Neuronal stem cell (in vitro differentiated cells): ENCODE results near the gene PDZRN4.

Source experiments
- DNase-seq: peaks from one replicate; pipeline ENCODE4 v3.0.0-alpha.2; 2013; ENCODE audit warnings: low spot score
- H2AFZ ChIP-seq: one replicate; pipeline ENCODE4 v1.6.1; 2013; ENCODE audit warnings: mild to moderate bottlenecking, low read length, inconsistent platforms
- H2AK5ac ChIP-seq: 2 replicates; pipeline ENCODE4 v1.6.1; 2013; ENCODE audit warnings: low read depth, mild to moderate bottlenecking, inconsistent platforms, low read length, moderate library complexity, mixed read lengths
- H2BK120ac ChIP-seq: 2 replicates; pipeline ENCODE4 v1.6.1; 2013; ENCODE audit warnings: low read depth, mild to moderate bottlenecking, inconsistent platforms, low read length, moderate library complexity, mixed read lengths
- H2BK12ac ChIP-seq: one replicate; pipeline ENCODE4 v1.6.1; 2013; ENCODE audit warnings: low read length, inconsistent platforms
- H2BK15ac ChIP-seq: 2 replicates; pipeline ENCODE4 v1.6.1; 2013; ENCODE audit warnings: mild to moderate bottlenecking, low read length, inconsistent platforms, mixed read lengths
- H2BK5ac ChIP-seq: one replicate; pipeline ENCODE4 v1.6.1; 2013; ENCODE audit warnings: inconsistent platforms, mild to moderate bottlenecking, low read length, moderate library complexity
- H3K14ac ChIP-seq: one replicate; pipeline ENCODE4 v1.6.1; 2013; ENCODE audit warnings: low read length, inconsistent platforms
- H3K18ac ChIP-seq: 2 replicates; pipeline ENCODE4 v1.6.1; 2013; ENCODE audit warnings: low read length, inconsistent platforms
- H3K23ac ChIP-seq: 2 replicates; pipeline ENCODE4 v1.6.1; 2013; ENCODE audit warnings: low read depth, mild to moderate bottlenecking, mixed read lengths, low read length, inconsistent platforms; ENCODE audit not compliant: poor library complexity
- H3K27ac ChIP-seq: replicated peaks from 3 replicates; pipeline ENCODE4 v1.5.1; 2013; ENCODE audit warnings: low read length, inconsistent platforms
- H3K27me3 ChIP-seq, 3 experiments: 2 replicates each; pipeline ENCODE4 v1.6.1; 2013; ENCODE audit warnings: low read length in 3 of 3, mild to moderate bottlenecking in 2 of 3, inconsistent platforms in 1 of 3, low read depth in 1 of 3, mixed read lengths in 1 of 3, moderate library complexity in 1 of 3; ENCODE audit not compliant: control insufficient read depth in 3 of 3, insufficient read depth in 3 of 3
- H3K36me3 ChIP-seq, 2 donors: replicated peaks in 1 of 2; 2 replicates each; pipeline ENCODE4 v1.6.1; 2013; ENCODE audit warnings: low read length in 2 of 2; ENCODE audit not compliant: control insufficient read depth in 2 of 2, insufficient read depth in 2 of 2
- H3K4ac ChIP-seq: 2 replicates; pipeline ENCODE4 v1.6.1; 2013; ENCODE audit warnings: inconsistent platforms, mild to moderate bottlenecking, low read length, moderate library complexity
- H3K4me1 ChIP-seq, 2 donors: 1 replicate in 1 of 2; 2 replicates in 1 of 2; pipeline ENCODE4 v1.6.1; 2013; ENCODE audit warnings: low read length in 2 of 2, low read depth in 1 of 2; ENCODE audit not compliant: control insufficient read depth in 2 of 2, insufficient read depth in 1 of 2
- H3K4me2 ChIP-seq: one replicate; pipeline ENCODE4 v1.6.1; 2013; ENCODE audit warnings: mild to moderate bottlenecking, low read length, inconsistent platforms; ENCODE audit not compliant: insufficient read depth, poor library complexity, severe bottlenecking
- H3K4me3 ChIP-seq, 2 donors: 2 replicates each; pipeline ENCODE4 v1.5.1; 2013; ENCODE audit warnings: low read length in 2 of 2, mild to moderate bottlenecking in 2 of 2, inconsistent platforms in 1 of 2, moderate library complexity in 1 of 2
- H3K79me1 ChIP-seq: one replicate; pipeline ENCODE4 v1.6.1; 2013; ENCODE audit warnings: low read depth, mild to moderate bottlenecking, inconsistent platforms, low read length, moderate library complexity
- H3K9ac ChIP-seq: one replicate; pipeline ENCODE4 v1.6.1; 2013; ENCODE audit warnings: mild to moderate bottlenecking, low read depth, low read length, inconsistent platforms; ENCODE audit not compliant: poor library complexity
- H3K9me3 ChIP-seq, 2 donors: replicated peaks in 1 of 2; 2 replicates each; pipeline versions ENCODE3 to v1.6.1; 2013; ENCODE audit warnings: low read length in 2 of 2, mild to moderate bottlenecking in 2 of 2, inconsistent platforms in 1 of 2, low read depth in 1 of 2, mixed read lengths in 1 of 2, moderate library complexity in 1 of 2; ENCODE audit not compliant: control insufficient read depth in 2 of 2, insufficient read depth in 1 of 2
- H4K8ac ChIP-seq: one replicate; pipeline ENCODE4 v1.6.1; 2013; ENCODE audit warnings: low read depth, mild to moderate bottlenecking, inconsistent platforms, low read length, moderate library complexity
- H4K91ac ChIP-seq: one replicate; pipeline ENCODE4 v1.6.1; 2013; ENCODE audit warnings: low read length, low read depth, mild to moderate bottlenecking, inconsistent platforms; ENCODE audit not compliant: poor library complexity
- WGBS, 2 donors: extraction: QIAGEN DNeasy Blood & Tissue Kit; methylation state at CpG; one replicate each; pipeline ENCODE4 v1.1.7; 2013; ENCODE audit warnings: missing lambda C conversion rate in 2 of 2, mixed read lengths in 1 of 2; ENCODE audit not compliant: insufficient read length in 2 of 2, insufficient replicate concordance in 1 of 2; ENCODE audit errors: extremely low coverage in 2 of 2; 5-methylcytosine and 5-hydroxymethylcytosine counted together

The PDZRN4 gene

DNA sequence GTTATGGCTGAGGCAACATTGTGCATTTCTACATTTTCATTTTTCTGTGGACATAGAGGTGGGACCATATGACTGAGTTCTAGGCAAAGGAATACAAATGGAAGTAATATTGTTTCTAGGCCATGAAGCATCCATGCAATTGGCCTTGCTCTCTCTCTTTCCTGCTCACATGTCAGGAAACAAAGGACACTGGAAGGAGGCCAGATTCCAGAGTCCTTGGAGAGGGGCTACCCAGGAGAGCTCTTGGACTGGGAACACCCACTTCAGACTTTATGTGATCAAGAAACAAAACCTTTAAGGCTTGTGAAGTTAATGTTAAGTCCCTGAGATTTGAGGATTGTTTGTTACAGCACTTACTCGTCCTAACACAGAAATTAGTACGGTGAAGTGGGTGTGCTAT lies 32.8 kb downstream of the PDZRN4 start:
- Histone ChIP-seq H3K4me3 (no peak overlapping the region), H3K27me3 (no peaks in the 10 kb centered on the region), H3K9me3 (no peaks in the 10 kb centered on the region), H2BK5ac (no peak overlapping the region), H3K4me1 (no peaks in the 10 kb centered on the region), H3K9ac (no peak overlapping the region), H2BK12ac (no peak overlapping the region), H3K79me1 (no peaks in the 10 kb centered on the region), H3K36me3 (no peaks in the 10 kb centered on the region), H2BK15ac (no peak overlapping the region), H3K4me2 (no peak overlapping the region), H3K27ac (no peak overlapping the region), H4K8ac (no peak overlapping the region), H2AK5ac (no peak overlapping the region), H3K18ac (no peak overlapping the region), H4K91ac (no peak overlapping the region), H3K4ac (no peak overlapping the region), H3K23ac (no peak overlapping the region), H2BK120ac (no peak overlapping the region), H3K14ac (no peak overlapping the region), H2AFZ (peak overlapping the region; percentile 13)
- no CpG with 5 or more reads among the region's 2 CpGs for WGBS, 2 donors
- DNase-seq, result no peak

DNA sequence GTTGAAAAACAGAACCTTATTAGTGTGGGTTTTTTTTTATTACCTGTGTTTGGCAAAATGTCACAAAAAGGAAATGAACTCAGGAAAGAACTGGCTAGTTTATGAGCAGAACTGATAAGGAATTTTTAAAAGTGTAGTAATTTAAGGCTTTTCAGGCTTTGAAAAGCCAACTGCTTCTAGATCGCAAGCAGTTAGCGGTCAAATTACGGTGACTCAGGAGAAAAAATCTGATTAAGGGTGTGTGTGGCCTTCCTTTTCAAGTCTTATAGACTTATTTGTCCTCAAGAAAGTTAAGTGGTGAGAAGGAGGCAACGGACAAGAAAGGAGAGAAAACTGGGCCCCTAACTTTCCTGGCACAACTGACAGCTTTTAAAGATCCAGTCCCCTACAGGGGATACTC lies 33.4 kb downstream of the PDZRN4 start:
- Histone ChIP-seq H2BK15ac (no peak overlapping the region), H3K4ac (no peak overlapping the region), H3K36me3 (no peaks in the 10 kb centered on the region), H2BK5ac (no peak overlapping the region), H3K9ac (no peak overlapping the region), H3K23ac (no peak overlapping the region), H3K27ac (no peak overlapping the region), H3K14ac (no peak overlapping the region), H3K27me3 (no peaks in the 10 kb centered on the region), H3K79me1 (no peaks in the 10 kb centered on the region), H4K8ac (no peak overlapping the region), H3K4me2 (no peak overlapping the region), H4K91ac (no peak overlapping the region), H3K9me3 (no peaks in the 10 kb centered on the region), H2BK12ac (no peak overlapping the region), H3K4me3 (no peak overlapping the region), H2AK5ac (no peak overlapping the region), H2AFZ (no peak overlapping the region), H3K4me1 (no peaks in the 10 kb centered on the region), H3K18ac (no peak overlapping the region), H2BK120ac (no peak overlapping the region)
- no peak for DNase-seq
- WGBS, 2 donors, result no CpG with 5 or more reads among the region's 4 CpGs

DNA sequence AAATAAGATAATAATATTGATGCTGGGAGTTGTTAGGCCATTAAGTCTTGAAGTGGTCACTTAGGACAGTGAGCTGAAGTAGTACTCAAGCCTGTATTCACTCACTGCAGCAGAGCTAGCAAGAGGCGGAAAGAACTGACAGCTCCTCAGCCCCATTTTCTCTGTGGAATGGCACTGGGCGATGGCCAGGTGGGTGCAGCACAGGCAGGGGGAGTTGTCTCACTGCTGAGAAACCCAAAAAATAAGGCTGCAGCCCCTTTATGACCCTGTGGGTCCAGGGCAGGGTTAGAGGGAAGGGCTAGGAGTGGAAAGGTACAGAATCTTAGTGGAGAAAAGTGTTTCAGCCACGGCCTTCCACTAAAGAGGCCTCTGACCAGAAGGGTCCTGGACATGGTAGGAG lies 35.5 kb downstream of the PDZRN4 start:
- H4K8ac ChIP-seq, result no peak overlapping the region
- no peak overlapping the region for H2BK120ac ChIP-seq
- H2AFZ ChIP-seq, result no peak overlapping the region
- no peaks in the 10 kb centered on the region for H3K79me1 ChIP-seq
- H3K18ac ChIP-seq, result no peak overlapping the region
- H3K4ac ChIP-seq, result no peak overlapping the region
- no peak overlapping the region for H3K23ac ChIP-seq
- H3K4me1 ChIP-seq, result no peaks in the 10 kb centered on the region
- no CpG with 5 or more reads among the region's 3 CpGs for WGBS, 2 donors
- no peak overlapping the region for H2BK5ac ChIP-seq
- no peak overlapping the region for H3K27ac ChIP-seq
- H4K91ac ChIP-seq, result no peak overlapping the region
- DNase-seq, result no peak
- H3K27me3 ChIP-seq, result no peaks in the 10 kb centered on the region
- no peak overlapping the region for H3K4me2 ChIP-seq
- H3K4me3 ChIP-seq, result no peak overlapping the region
- H3K14ac ChIP-seq, result no peak overlapping the region
- no peaks in the 10 kb centered on the region for H3K36me3 ChIP-seq
- no peak overlapping the region for H3K9ac ChIP-seq
- H2AK5ac ChIP-seq, result no peak overlapping the region
- no peak overlapping the region for H2BK12ac ChIP-seq
- no peak overlapping the region for H2BK15ac ChIP-seq
- H3K9me3 ChIP-seq, result no peaks in the 10 kb centered on the region

DNA sequence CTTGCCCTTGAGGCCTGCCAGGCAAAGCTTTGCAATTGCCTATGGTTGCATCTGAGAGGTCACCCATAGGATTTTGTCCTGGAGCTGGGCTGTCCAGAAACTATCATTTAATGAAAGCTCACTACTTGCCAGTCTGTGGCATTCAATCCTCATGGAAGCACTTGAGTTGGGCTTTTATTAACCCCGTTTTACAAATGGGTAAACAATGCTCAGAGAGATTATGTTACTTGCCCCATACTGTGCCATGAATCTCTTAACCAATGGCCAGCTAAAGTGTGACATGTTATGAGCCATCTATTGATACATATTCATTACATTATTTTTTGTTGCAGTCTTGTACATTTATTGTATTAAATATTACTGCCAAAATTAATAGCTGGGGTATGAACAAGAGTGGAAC lies 35.9 kb downstream of the PDZRN4 start:
- WGBS, 2 donors, result no CpG with 5 or more reads among the region's 1 CpG

More for the DNA sequence above, 35.9 kb downstream of the PDZRN4 start:
- Histone ChIP-seq H4K8ac (no peak overlapping the region), H3K4me2 (no peak overlapping the region), H2BK5ac (no peak overlapping the region), H2BK120ac (no peak overlapping the region), H3K14ac (no peak overlapping the region), H2BK15ac (no peak overlapping the region), H3K9me3 (no peaks in the 10 kb centered on the region), H3K79me1 (no peaks in the 10 kb centered on the region), H4K91ac (no peak overlapping the region), H3K4me3 (no peak overlapping the region), H3K27ac (no peak overlapping the region), H3K36me3 (no peaks in the 10 kb centered on the region), H3K4me1 (no peaks in the 10 kb centered on the region), H3K4ac (no peak overlapping the region), H3K18ac (no peak overlapping the region), H2AK5ac (no peak overlapping the region), H3K23ac (no peak overlapping the region), H3K27me3 (no peaks in the 10 kb centered on the region), H2AFZ (no peak overlapping the region), H3K9ac (no peak overlapping the region), H2BK12ac (no peak overlapping the region)
- no peak for DNase-seq
